ENCODE results near the gene C3orf52.

The C3orf52 gene

GRCh38 chr3:112086875-112087524, 811 bp downstream of the C3orf52 start:
- DNase-seq, result no peak

DNA sequence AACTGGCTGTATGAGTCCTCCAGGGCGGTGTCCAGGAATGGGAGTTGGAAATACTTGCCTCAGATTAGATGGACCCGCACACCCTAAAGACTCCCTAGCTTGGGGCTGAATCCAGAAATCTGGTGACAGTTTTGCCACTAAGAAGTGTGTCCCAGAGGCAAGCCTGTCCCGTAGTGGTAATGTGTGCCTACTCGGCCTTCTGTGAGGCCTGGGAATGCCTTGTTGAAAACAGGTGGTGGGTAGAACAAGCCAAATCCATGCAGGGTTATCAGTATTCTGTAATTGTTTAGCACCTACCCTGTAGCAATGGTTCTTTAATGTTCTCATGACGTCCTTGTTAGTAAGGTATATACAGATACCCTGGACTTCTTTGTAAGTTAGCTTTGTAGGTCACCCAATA, 1.6 kb downstream of the C3orf52 start:
- DNase-seq, result no peak

GRCh38 chr3:112088944-112089343, 2.8 kb downstream of the C3orf52 start:
- peak; percentile 69 for DNase-seq

DNA sequence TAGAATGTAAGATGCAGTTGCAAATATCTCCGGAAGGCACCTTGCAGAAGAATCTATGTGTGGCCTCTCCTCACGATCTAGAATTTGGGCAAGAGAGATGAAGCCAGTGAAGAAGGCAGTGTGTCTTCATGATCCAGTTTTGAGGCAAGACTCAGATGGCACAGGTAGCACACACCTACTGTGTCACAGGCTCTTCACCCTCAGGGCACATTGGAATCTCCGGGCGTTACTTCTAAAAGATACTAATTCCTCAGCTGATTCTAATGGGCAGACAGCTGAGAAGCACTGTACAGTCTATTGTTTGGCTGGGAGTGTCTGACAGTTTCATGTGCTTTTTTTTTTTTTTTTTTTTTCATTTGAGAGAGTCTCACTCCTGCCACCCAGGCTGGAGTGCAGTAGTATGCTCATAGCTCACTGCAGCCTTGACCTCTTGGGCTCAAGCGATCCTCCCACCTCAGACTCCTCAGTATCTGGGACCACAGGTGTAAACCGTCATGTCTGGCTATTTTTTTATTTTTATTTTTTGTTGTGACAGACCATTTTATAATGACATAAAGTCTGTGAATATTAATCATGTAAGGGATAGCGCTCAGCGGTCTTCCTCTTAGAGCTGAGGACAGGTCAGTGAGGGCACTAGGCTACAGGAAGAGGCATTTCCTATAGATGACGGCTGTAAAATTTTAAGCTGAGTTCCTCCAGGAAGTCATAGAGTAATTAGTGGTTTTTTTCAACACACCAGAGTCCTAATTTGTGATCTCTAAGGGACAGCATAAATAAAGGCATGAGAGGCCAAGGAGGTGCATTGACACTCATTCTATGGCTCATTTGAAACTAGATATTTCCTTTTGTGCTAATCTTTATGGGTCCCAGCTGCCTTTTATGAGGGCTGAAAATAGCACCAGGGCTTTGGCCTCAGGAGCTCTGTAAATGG, 4.0 kb downstream of the C3orf52 start:
- no peak for DNase-seq

DNA sequence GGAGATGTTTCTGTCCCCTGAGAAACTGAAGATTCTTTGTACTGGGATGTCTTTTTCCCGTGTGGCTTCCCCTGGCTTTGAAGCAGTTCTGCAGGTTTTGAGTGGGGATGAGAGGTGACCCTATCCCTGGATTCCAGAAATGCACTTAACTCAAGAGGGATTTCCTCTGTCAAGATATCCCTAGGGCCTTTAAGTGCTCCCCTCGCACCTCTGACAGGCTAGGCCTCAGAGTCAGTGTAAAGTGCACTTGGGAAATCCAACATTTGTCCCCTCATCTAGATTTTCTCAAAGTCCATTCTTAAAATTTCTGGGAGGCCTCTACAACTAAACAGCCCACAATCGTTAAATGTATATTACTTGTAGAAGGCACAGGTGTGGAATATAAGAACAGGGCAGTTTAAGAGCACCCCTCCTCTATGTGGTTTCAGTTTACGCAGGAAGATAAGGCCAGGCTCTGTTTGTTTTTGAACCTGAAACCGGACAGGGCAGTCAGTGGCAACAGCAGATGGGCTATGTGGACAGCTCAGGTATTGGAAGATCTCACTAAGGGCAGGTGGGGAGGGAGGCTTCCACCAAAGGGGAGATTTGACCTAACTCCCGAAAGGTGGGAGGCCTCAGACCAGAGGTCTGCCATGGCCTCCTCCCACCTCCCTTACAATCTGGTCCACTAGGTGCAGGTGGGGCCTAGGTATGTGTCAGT, 4.8 kb downstream of the C3orf52 start:
- no peak for DNase-seq

DNA sequence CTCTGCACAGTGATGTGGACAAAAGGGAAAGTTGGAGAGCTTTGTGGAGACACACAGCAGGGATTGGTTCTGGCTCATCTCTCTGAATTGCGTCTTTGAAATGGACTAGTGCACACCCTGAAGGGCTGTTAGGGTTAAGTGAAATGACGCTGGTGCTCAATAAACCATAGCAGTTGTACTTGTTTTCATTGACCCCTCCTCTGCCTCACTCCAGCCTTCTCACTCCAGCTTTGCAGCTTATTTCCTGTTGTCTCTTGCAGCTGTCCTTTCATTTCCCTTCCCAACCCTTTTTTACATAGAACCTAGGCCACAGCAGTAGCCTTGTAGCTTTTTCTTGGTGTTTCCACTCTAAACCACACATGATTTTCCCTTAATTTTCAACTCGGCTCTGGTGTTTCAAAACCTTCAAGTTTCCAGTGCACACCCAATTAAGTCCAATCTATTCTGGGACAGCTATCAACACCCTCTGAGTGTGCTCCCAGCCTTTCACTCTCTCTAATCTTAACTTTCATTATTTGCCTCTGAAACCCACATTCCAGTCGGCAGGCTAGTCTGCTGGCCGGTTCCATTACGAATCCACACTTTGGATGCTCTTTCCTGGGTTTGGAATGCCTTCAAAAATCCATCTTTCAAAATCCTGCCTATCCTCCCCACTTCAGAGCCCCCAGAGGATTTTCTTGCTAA, 6.4 kb downstream of the C3orf52 start:
- DNase-seq, result no peak

- DNase-seq, result no peak
These were observed 7.0 kb downstream of the C3orf52 start for GRCh38 chr3:112093180-112093522.

DNA sequence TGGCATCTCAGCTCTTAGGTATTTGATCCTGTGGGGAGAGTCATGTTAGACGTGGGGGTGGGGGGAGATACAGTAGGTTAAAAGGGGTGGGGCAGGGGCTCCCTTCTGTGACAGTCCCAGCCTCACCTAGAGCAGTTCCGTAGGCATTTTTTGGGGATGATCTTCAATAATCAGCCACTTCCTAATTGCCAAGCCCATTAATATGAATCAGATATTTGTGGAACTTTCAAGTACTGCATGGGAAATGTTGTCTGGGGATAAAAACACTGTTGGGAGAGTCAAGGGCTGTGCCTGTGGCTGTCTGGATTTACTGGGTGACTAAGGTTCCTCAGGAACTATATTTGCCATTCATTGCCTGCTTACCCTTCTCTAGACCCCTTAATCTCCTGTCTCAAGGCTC, 9.5 kb downstream of the C3orf52 start:
- DNase-seq, result no peak

DNA sequence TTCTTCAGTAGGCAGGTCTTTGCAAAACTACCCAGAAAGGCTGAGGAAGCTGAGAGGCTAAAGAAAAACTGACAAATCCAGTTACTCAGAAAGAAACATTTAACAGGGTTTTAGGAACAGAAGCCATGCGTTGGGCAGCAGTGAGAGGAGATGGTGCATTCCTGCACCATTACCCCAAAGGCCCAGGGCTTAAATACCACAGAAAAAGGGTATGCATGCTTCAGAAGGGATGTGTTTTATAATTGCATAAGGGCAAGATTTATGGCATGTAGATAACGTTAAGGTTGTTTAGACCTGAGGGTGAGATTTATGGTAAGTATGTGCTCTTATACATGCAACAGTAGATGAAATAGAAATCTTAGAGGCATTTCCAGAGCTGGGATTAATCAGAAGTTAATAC, 10.0 kb downstream of the C3orf52 start:
- DNase-seq, result no peak

- peak; percentile 76 for DNase-seq
These were observed 11.2 kb downstream of the C3orf52 start for GRCh38 chr3:112097378-112097777.

GRCh38 chr3:112101916-112102315, 15.7 kb downstream of the C3orf52 start:
- no peak for DNase-seq

GRCh38 chr3:112104774-112105173, 18.6 kb downstream of the C3orf52 start:
- DNase-seq, result no peak

GRCh38 chr3:112109322-112109721, 23.1 kb downstream of the C3orf52 start:
- DNase-seq, result peak; percentile 88

- DNase-seq, result peak; percentile 84
These were observed 25.7 kb downstream of the C3orf52 start for GRCh38 chr3:112111785-112112402.

DNA sequence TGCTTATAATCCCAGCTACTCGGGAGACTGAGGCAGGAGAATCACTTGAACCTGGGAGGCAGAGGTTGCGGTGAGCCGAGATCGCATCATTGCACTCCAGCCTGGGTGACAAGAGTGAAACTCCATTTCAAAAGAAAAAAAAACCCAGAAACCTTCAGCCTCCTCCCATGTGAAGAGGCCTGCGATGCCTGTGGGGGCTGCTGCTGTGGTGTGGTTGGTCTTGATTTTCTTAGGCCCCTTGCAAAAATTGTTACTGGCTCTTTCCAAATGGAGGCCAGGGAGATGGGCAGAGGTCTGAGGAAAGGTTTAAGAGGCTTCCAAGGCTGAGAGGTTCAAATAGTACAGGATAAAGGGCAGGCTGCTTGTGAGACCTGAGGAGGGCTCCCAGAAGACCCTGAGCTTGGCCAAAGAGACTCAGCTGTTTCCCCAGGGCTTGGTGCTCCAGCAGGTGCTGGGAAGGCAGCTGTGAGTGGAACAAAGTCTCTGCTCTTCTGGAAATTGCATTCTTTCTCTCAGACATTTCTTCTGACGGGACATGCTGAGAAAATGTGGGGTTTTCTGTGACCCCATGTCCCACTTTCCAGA, 28.5 kb downstream of the C3orf52 start:
- no peak for DNase-seq

- no peak for DNase-seq
These were observed 29.1 kb downstream of the C3orf52 start for GRCh38 chr3:112115161-112115739.

GRCh38 chr3:112115806-112116383, 29.7 kb downstream of the C3orf52 start:
- no peak for DNase-seq

- no peak for DNase-seq
These were observed 30.6 kb downstream of the C3orf52 start for GRCh38 chr3:112116748-112117186.

DNA sequence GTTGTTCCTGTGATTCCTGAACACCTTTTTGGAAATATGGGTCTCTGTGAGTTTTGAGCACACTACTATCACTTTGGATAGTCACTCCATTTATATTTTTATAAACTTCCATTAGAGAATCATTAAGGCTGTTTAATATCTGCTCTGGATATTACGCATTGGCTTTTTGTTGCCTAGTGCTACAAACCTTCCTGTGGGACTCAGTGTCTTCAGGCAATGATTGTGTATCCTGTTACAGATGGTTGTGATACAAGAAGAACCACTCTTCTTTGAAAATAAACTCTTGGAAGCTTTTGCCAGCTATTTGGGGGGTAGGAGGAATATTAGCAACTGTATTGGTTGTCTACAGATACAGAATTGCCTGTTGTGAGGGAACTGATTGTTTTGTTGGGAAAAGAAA, 31.2 kb downstream of the C3orf52 start:
- DNase-seq, result no peak

GRCh38 chr3:112117841-112118571, 31.8 kb downstream of the C3orf52 start:
- no peak for DNase-seq
